ENCODE results near the gene SLC6A15. TPM values are rescaled to one million over a fixed set of nuclear protein-coding genes. Genes with fewer than 3 reads are reported as not detected.

The SLC6A15 gene
- under 1 TPM; 0.25 to 0.43 TPM for total RNA-seq

- intact Hi-C loops (cut with DNase I, micrococcal nuclease), result loop anchor here in 1 of 2 experiments (5.0 kb wide), 1 partner anchor 365 kb away; no protein-coding TSS in a partner anchor
- DNase-seq (peak; percentile 67), ATAC-seq (peak; percentile 69)
- ChIA-PET POLR2A (no interaction called here), CTCF (interaction anchor here (0.7 kb wide), 1 partner anchor 144 kb away, joined by 4 read pairs; no protein-coding TSS in a partner anchor)
- peaks cover 11% of the 10 kb centered on the region for H3K4me1 Mint-ChIP-seq
- H3K36me3 Mint-ChIP-seq (ENCODE audit: low read depth), result no peaks in the 10 kb centered on the region
- H3K27me3 Mint-ChIP-seq, result peaks cover 42% of the 10 kb centered on the region
- no peaks in the 10 kb centered on the region for H3K9me3 Mint-ChIP-seq (ENCODE audit: low read depth)
- peak within 1 kb of the TSS; percentile 62 for H3K4me3 Mint-ChIP-seq
- H3K27ac Mint-ChIP-seq, result no peak within 1 kb of the TSS
Observed at GRCh38 chr12:84912198-84913128, at the start of gene SLC6A15. SLC6A15 (minus strand) TSS chr12:84912799; CDS start chr12:84892120, 20,679 bp downstream.

GRCh38 chr12:84960918-84961317 lies 48.3 kb upstream of the SLC6A15 start:
- H3K36me3 Mint-ChIP-seq (ENCODE audit: low read depth), result no peaks in the 10 kb centered on the region
- no peak overlapping the region for H3K4me3 Mint-ChIP-seq
- H3K4me1 Mint-ChIP-seq, result no peaks in the 10 kb centered on the region
- no peaks in the 10 kb centered on the region for H3K9me3 Mint-ChIP-seq (ENCODE audit: low read depth)
- H3K27ac Mint-ChIP-seq, result no peak overlapping the region
- CTCF ChIA-PET, result no interaction called here
- intact Hi-C loops (cut with DNase I, micrococcal nuclease), result no loop called here
- peaks cover under 1% of the 10 kb centered on the region for H3K27me3 Mint-ChIP-seq
- ATAC-seq (no peak), DNase-seq (no peak)
- POLR2A ChIA-PET, result no interaction called here

- Mint-ChIP-seq H3K27ac (no peak overlapping the region), H3K9me3 (ENCODE audit: low read depth) (no peaks in the 10 kb centered on the region)
- ATAC-seq, result no peak
Observed at GRCh38 chr12:84955298-84955697, 42.7 kb upstream of the SLC6A15 start.

GRCh38 chr12:84954415-84954814 lies 41.8 kb upstream of the SLC6A15 start:
- intact Hi-C loops (cut with DNase I, micrococcal nuclease), result no loop called here
- H3K36me3 Mint-ChIP-seq (ENCODE audit: low read depth), result no peaks in the 10 kb centered on the region
- H3K4me3 Mint-ChIP-seq, result no peak overlapping the region
- ChIA-PET CTCF (no interaction called here), POLR2A (no interaction called here)
- no peak for DNase-seq
- no peak for ATAC-seq
- no peaks in the 10 kb centered on the region for H3K9me3 Mint-ChIP-seq (ENCODE audit: low read depth)
- no peaks in the 10 kb centered on the region for H3K4me1 Mint-ChIP-seq
- H3K27ac Mint-ChIP-seq, result no peak overlapping the region
- H3K27me3 Mint-ChIP-seq, result no peaks in the 10 kb centered on the region

More at GRCh38 chr12:84955298-84955697, 42.7 kb upstream of the SLC6A15 start:
- CTCF ChIA-PET, result no interaction called here
- Mint-ChIP-seq H3K36me3 (ENCODE audit: low read depth) (no peaks in the 10 kb centered on the region), H3K27me3 (no peaks in the 10 kb centered on the region), H3K4me3 (no peak overlapping the region), H3K4me1 (no peaks in the 10 kb centered on the region)
- POLR2A ChIA-PET, result no interaction called here
- no peak for DNase-seq
- intact Hi-C loops (cut with DNase I, micrococcal nuclease), result no loop called here

GRCh38 chr12:84950971-84951546 lies 38.5 kb upstream of the SLC6A15 start:
- Mint-ChIP-seq H3K9me3 (ENCODE audit: low read depth) (no peaks in the 10 kb centered on the region), H3K27ac (no peak overlapping the region), H3K27me3 (no peaks in the 10 kb centered on the region), H3K36me3 (ENCODE audit: low read depth) (no peaks in the 10 kb centered on the region), H3K4me3 (no peak overlapping the region), H3K4me1 (no peaks in the 10 kb centered on the region)
- POLR2A ChIA-PET, result no interaction called here
- ATAC-seq (no peak), DNase-seq (no peak)
- intact Hi-C loops (cut with DNase I, micrococcal nuclease), result no loop called here
- CTCF ChIA-PET, result no interaction called here

GRCh38 chr12:84946753-84947152 lies 34.2 kb upstream of the SLC6A15 start:
- H3K36me3 Mint-ChIP-seq (ENCODE audit: low read depth), result no peaks in the 10 kb centered on the region
- no peak for DNase-seq
- CTCF ChIA-PET, result interaction anchor here (0.7 kb wide), 1 partner anchor 37 kb away, joined by 3 read pairs; no protein-coding TSS in a partner anchor

GRCh38 chr12:84937415-84937814 lies 24.8 kb upstream of the SLC6A15 start:
- ATAC-seq, result no peak
- no peaks in the 10 kb centered on the region for H3K4me1 Mint-ChIP-seq
- no peaks in the 10 kb centered on the region for H3K27me3 Mint-ChIP-seq
- no peak for DNase-seq
- ChIA-PET POLR2A (no interaction called here), CTCF (no interaction called here)
- no peaks in the 10 kb centered on the region for H3K9me3 Mint-ChIP-seq (ENCODE audit: low read depth)
- H3K4me3 Mint-ChIP-seq, result no peak overlapping the region
- H3K27ac Mint-ChIP-seq, result no peak overlapping the region
- H3K36me3 Mint-ChIP-seq (ENCODE audit: low read depth), result no peaks in the 10 kb centered on the region
- intact Hi-C loops (cut with DNase I, micrococcal nuclease), result no loop called here

More at GRCh38 chr12:84946753-84947152, 34.2 kb upstream of the SLC6A15 start:
- Mint-ChIP-seq H3K27ac (no peak overlapping the region), H3K9me3 (ENCODE audit: low read depth) (no peaks in the 10 kb centered on the region), H3K27me3 (no peaks in the 10 kb centered on the region), H3K4me1 (no peaks in the 10 kb centered on the region), H3K4me3 (no peak overlapping the region)
- peak; percentile 36 for ATAC-seq
- intact Hi-C loops (cut with DNase I, micrococcal nuclease), result no loop called here
- POLR2A ChIA-PET, result no interaction called here

- Mint-ChIP-seq H3K36me3 (ENCODE audit: low read depth) (no peaks in the 10 kb centered on the region), H3K4me1 (no peaks in the 10 kb centered on the region), H3K27ac (no peak overlapping the region), H3K27me3 (no peaks in the 10 kb centered on the region), H3K9me3 (ENCODE audit: low read depth) (no peaks in the 10 kb centered on the region), H3K4me3 (no peak overlapping the region)
- ChIA-PET CTCF (interaction anchor here (0.6 kb wide), 1 partner anchor 104 kb away, joined by 3 read pairs; no protein-coding TSS in a partner anchor), POLR2A (interaction anchor here (0.5 kb wide), 1 partner anchor 1801 kb away, joined by 6 read pairs; no protein-coding TSS in a partner anchor)
- no peak for DNase-seq
- no peak for ATAC-seq
- intact Hi-C loops (cut with DNase I, micrococcal nuclease), result no loop called here
Observed at GRCh38 chr12:84929501-84929900, 16.9 kb upstream of the SLC6A15 start.

- Mint-ChIP-seq H3K4me3 (no peak overlapping the region), H3K27me3 (no peaks in the 10 kb centered on the region), H3K9me3 (ENCODE audit: low read depth) (no peaks in the 10 kb centered on the region), H3K4me1 (no peaks in the 10 kb centered on the region), H3K36me3 (ENCODE audit: low read depth) (no peaks in the 10 kb centered on the region), H3K27ac (no peak overlapping the region)
- no peak for ATAC-seq
- ChIA-PET POLR2A (no interaction called here), CTCF (no interaction called here)
- intact Hi-C loops (cut with DNase I, micrococcal nuclease), result no loop called here
- no peak for DNase-seq
Observed at GRCh38 chr12:84924981-84925380, 12.4 kb upstream of the SLC6A15 start.

- no peak for ATAC-seq
- POLR2A ChIA-PET, result no interaction called here
- no peaks in the 10 kb centered on the region for H3K9me3 Mint-ChIP-seq (ENCODE audit: low read depth)
- H3K36me3 Mint-ChIP-seq (ENCODE audit: low read depth), result no peaks in the 10 kb centered on the region
- no peaks in the 10 kb centered on the region for H3K27me3 Mint-ChIP-seq
- no peaks in the 10 kb centered on the region for H3K4me1 Mint-ChIP-seq
- CTCF ChIA-PET, result no interaction called here
- H3K4me3 Mint-ChIP-seq, result no peak overlapping the region
- no peak overlapping the region for H3K27ac Mint-ChIP-seq
- DNase-seq, result no peak
- intact Hi-C loops (cut with DNase I, micrococcal nuclease), result no loop called here
Observed at GRCh38 chr12:84922693-84923092, 10.1 kb upstream of the SLC6A15 start.

GRCh38 chr12:84920331-84920730 lies 7.7 kb upstream of the SLC6A15 start:
- POLR2A ChIA-PET, result no interaction called here
- Mint-ChIP-seq H3K27ac (no peak overlapping the region), H3K36me3 (ENCODE audit: low read depth) (no peaks in the 10 kb centered on the region)

GRCh38 chr12:84919271-84919670 lies 6.7 kb upstream of the SLC6A15 start:
- ATAC-seq, result no peak
- intact Hi-C loops (cut with DNase I, micrococcal nuclease), result no loop called here
- no peak overlapping the region for H3K27ac Mint-ChIP-seq
- CTCF ChIA-PET, result no interaction called here
- H3K4me1 Mint-ChIP-seq, result no peaks in the 10 kb centered on the region
- H3K4me3 Mint-ChIP-seq, result no peak overlapping the region
- no peak for DNase-seq
- POLR2A ChIA-PET, result no interaction called here
- no peaks in the 10 kb centered on the region for H3K9me3 Mint-ChIP-seq (ENCODE audit: low read depth)
- H3K36me3 Mint-ChIP-seq (ENCODE audit: low read depth), result no peaks in the 10 kb centered on the region
- peaks cover 6% of the 10 kb centered on the region for H3K27me3 Mint-ChIP-seq

More at GRCh38 chr12:84920331-84920730, 7.7 kb upstream of the SLC6A15 start:
- Mint-ChIP-seq H3K9me3 (ENCODE audit: low read depth) (no peaks in the 10 kb centered on the region), H3K4me1 (no peaks in the 10 kb centered on the region), H3K4me3 (no peak overlapping the region), H3K27me3 (no peaks in the 10 kb centered on the region)
- DNase-seq, result no peak
- CTCF ChIA-PET, result no interaction called here
- intact Hi-C loops (cut with DNase I, micrococcal nuclease), result no loop called here
- no peak for ATAC-seq

Data from activated CD4-positive, alpha-beta T cell treated with anti-CD3 and anti-CD28 coated beads for 36 hours (primary cell).